Naive thymus-derived CD4-positive, alpha-beta T cell (primary cell): ENCODE results near the gene PRAMEF12. TPM values are rescaled to one million over a fixed set of nuclear protein-coding genes. Genes with fewer than 3 reads are reported as not detected.
"Not testable (repeated sequence)": the region's sequence is repeated elsewhere in the genome, so short reads cannot be mapped to it uniquely, and the experiment has no call there.

Source experiments
- ATAC-seq: fragments of 150-1000 bp; cut with Tn5 transposase; 2 replicates; pipeline ENCODE4 v1.10.0; 2021; ENCODE audit warnings: mild to moderate bottlenecking, moderate library complexity
- CTCF ChIA-PET: fragments of 350-600 bp; sonication (Branson Sonifier 250); formaldehyde crosslinking; loops from one replicate; lab custom pipeline; 2021; ENCODE audit warnings: antibody characterized with exemption; lab: Charles Lee
- POLR2A ChIA-PET: fragments of 350-600 bp; sonication (Branson Sonifier 250); formaldehyde crosslinking; loops from one replicate; lab custom pipeline; 2021; ENCODE audit warnings: antibody characterized with exemption, inconsistent platforms; lab: Charles Lee
- DNase-seq, 9 donors: peaks; one replicate each; pipeline versions ENCODE4 v3.0.0 to v3.0.0-alpha.2; 2020 to 2022; ENCODE audit warnings: mixed read lengths in 1 of 9
- H3K27ac ChIP-seq: one replicate; pipeline ENCODE4 v1.7.0; 2013; ENCODE audit warnings: mild to moderate bottlenecking, low read depth, low read length, moderate library complexity
- H3K27me3 ChIP-seq, 2 donors: one replicate each; pipeline ENCODE4 v1.7.0; 2013; ENCODE audit warnings: low read length in 2 of 2, mild to moderate bottlenecking in 2 of 2, moderate library complexity in 2 of 2; ENCODE audit not compliant: control insufficient read depth in 2 of 2, insufficient read depth in 2 of 2
- H3K36me3 ChIP-seq, 3 experiments: 1 replicate in 2 of 3; 2 replicates in 1 of 3; pipeline ENCODE4 v1.7.0; 2013; ENCODE audit warnings: low read length in 3 of 3, mild to moderate bottlenecking in 3 of 3, moderate library complexity in 1 of 3; ENCODE audit not compliant: insufficient read depth in 3 of 3, control insufficient read depth in 2 of 3
- H3K4me1 ChIP-seq, 2 donors: one replicate each; pipeline ENCODE4 v1.7.0; 2013; ENCODE audit warnings: low read length in 2 of 2, mild to moderate bottlenecking in 2 of 2, moderate library complexity in 1 of 2; ENCODE audit not compliant: control insufficient read depth in 2 of 2, insufficient read depth in 2 of 2
- H3K4me3 ChIP-seq: 2 replicates; pipeline ENCODE4 v1.7.0; 2013; ENCODE audit warnings: mild to moderate bottlenecking, low read length
- H3K9me3 ChIP-seq, 3 experiments: 1 replicate in 2 of 3; 2 replicates in 1 of 3; pipeline ENCODE4 v1.7.0; 2013; ENCODE audit warnings: low read length in 3 of 3; ENCODE audit not compliant: control insufficient read depth in 2 of 3
- H3K27ac Mint-ChIP-seq, 9 donors: one replicate each; pipeline ENCODE4 v1.8.0; 2020 to 2022; ENCODE audit warnings: mixed read lengths in 9 of 9, mild to moderate bottlenecking in 8 of 9, moderate library complexity in 5 of 9, inconsistent platforms in 2 of 9
- H3K27me3 Mint-ChIP-seq, 5 donors: one replicate each; pipeline ENCODE4 v1.8.0; 2021 to 2022; ENCODE audit warnings: mixed read lengths in 5 of 5, mild to moderate bottlenecking in 1 of 5
- H3K36me3 Mint-ChIP-seq, 5 donors: one replicate each; pipeline ENCODE4 v1.8.0; 2020 to 2022; ENCODE audit warnings: mixed read lengths in 5 of 5, mild to moderate bottlenecking in 3 of 5, inconsistent platforms in 1 of 5
- H3K4me1 Mint-ChIP-seq, 7 donors: one replicate each; pipeline ENCODE4 v1.8.0; 2020 to 2022; ENCODE audit warnings: mixed read lengths in 7 of 7, mild to moderate bottlenecking in 3 of 7, inconsistent platforms in 1 of 7
- H3K4me3 Mint-ChIP-seq, 10 donors: one replicate each; pipeline ENCODE4 v1.8.0; 2020 to 2022; ENCODE audit warnings: mild to moderate bottlenecking in 10 of 10, mixed read lengths in 10 of 10, moderate library complexity in 6 of 10, inconsistent platforms in 2 of 10
- H3K9me3 Mint-ChIP-seq, 11 donors: one replicate each; pipeline ENCODE4 v1.8.0; 2020 to 2022; ENCODE audit warnings: mixed read lengths in 11 of 11, mild to moderate bottlenecking in 4 of 11, inconsistent platforms in 1 of 11, moderate library complexity in 1 of 11
- intact Hi-C, 2 donors: fragments of 100-400 bp; cut with micrococcal nuclease; formaldehyde crosslinking; loops; one replicate each; pipeline ENCODE4 v1.15.1; 2023
- polyA plus RNA-seq, 2 donors: library from polyadenylated mRNA; unstranded; fragments of 300-500 nt; fragmentation: Illumina TruSeq; gene quantifications; one replicate each; pipeline ENCODE4 v1.2.3, GENCODE V29; 2021
- total RNA-seq, 6 experiments: library from RNA in 5 of 6; stranded (reverse) in 5 of 6; gene quantifications; 1 replicate in 5 of 6; 2 replicates in 1 of 6; pipeline ENCODE4 v1.2.3 and lab custom pipeline; 2021 to 2026

Gene PRAMEF12
- total and polyA plus RNA-seq, 7 experiments from 2014 or later = not detected

DNA sequence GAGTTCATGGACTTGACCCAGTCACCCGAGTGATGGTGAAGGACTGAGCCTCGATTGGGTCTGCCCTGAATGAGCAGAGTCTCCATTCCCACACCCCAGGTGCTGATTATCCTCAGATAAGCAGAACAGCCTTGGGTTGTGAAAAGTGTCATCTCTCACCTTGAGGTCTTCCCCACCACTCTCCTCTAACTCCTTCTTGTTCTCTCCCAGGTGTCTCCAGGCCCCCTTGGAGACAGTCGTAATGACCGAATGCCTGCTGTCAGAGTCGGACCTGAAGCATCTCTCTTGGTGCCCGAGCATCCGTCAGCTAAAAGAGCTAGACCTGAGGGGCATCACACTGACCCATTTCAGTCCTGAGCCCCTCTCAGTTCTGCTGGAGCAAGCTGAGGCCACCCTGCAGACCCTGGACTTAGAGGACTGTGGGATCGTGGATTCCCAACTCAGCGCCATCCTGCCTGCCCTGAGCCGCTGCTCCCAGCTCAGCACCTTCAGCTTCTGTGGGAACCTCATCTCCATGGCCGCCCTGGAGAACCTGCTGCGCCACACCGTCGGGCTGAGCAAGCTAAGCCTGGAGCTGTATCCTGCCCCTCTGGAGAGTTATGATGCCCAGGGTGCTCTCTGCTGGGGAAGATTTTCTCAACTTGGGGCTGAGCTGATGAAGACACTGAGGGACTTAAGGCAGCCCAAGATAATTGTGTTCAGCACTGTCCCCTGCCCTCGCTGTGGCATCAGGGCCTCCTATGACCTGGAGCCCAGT is 3.4 kb downstream of the PRAMEF12 start:
- H3K27me3 ChIP-seq = no peaks in the 10 kb centered on the region
- H3K4me1 ChIP-seq = no peaks in the 10 kb centered on the region
- POLR2A ChIA-PET = no interaction called here
- H3K4me1 Mint-ChIP-seq = no peaks in the 10 kb centered on the region
- H3K27me3 Mint-ChIP-seq = peaks cover 2 to 29% (median 25%) of the 10 kb centered on the region in 5 donors
- H3K27ac ChIP-seq = no peak overlapping the region
- H3K27ac Mint-ChIP-seq = no peak overlapping the region
- H3K4me3 ChIP-seq = no peak overlapping the region
- no peaks in the 10 kb centered on the region for H3K36me3 ChIP-seq
- H3K36me3 Mint-ChIP-seq = no peaks in the 10 kb centered on the region
- CTCF ChIA-PET = no interaction called here
- peaks cover 0 to 4% (median 0%) of the 10 kb centered on the region in 11 donors for H3K9me3 Mint-ChIP-seq
- H3K4me3 Mint-ChIP-seq = no peak overlapping the region
- intact Hi-C loops = no loop called here
- H3K9me3 ChIP-seq = no peaks in the 10 kb centered on the region
- no peak for DNase-seq
- ATAC-seq = no peak

DNA sequence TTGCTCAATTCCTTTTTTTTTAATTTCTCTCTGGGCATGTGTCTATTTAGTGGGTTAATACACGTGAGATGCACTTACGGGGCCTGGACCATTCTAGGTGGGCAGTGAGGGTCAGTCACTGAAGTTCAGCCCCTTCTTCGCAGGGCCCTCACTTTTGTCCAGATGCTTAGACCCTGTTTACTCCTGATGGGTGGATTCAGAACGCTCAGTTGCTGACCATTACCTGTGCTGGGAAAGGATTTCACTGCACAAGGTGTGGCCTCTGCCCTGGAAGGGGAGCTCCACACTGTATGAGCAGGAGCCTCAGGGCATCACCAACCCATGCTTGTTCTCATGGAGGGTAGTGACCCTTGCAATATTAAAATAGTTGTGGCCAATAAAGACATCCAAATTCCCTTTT is 4.5 kb downstream of the PRAMEF12 start:
- Histone ChIP-seq H3K9me3 (no peaks in the 10 kb centered on the region), H3K36me3 (no peaks in the 10 kb centered on the region), H3K4me3 (no peak overlapping the region), H3K27ac (no peak overlapping the region), H3K27me3 (no peaks in the 10 kb centered on the region), H3K4me1 (no peaks in the 10 kb centered on the region)
- Mint-ChIP-seq H3K9me3 (peaks cover 0 to 9% (median 0%) of the 10 kb centered on the region in 11 donors), H3K27ac (no peak overlapping the region), H3K4me1 (no peaks in the 10 kb centered on the region), H3K36me3 (no peaks in the 10 kb centered on the region), H3K4me3 (no peak overlapping the region), H3K27me3 (peaks cover 2 to 26% (median 21%) of the 10 kb centered on the region in 5 donors)
- ATAC-seq (no peak), DNase-seq (no peak)
- CTCF ChIA-PET = no interaction called here
- POLR2A ChIA-PET = no interaction called here
- intact Hi-C loops = no loop called here

DNA sequence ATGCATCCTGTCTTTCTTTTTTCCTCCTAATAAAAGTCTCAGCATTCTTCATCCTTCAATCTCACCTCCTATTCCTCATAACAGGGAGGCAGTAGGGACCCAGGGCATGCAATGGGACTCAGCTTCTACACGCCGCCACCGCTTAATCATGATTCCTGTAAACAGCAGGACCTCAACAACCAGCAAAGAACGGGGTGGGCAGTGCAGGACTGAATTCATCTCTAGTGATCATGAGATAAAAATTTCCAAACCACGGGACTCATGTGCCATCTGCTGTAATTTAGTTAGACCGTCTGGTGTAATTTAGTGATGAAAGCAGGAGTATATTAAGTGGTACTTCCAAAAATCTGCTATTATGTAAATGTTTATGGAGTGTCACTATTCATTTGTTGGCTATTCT is 5.4 kb downstream of the PRAMEF12 start:
- CTCF ChIA-PET = no interaction called here
- ATAC-seq = no peak
- Histone ChIP-seq H3K4me1 (no peaks in the 10 kb centered on the region), H3K4me3 (no peak overlapping the region), H3K27ac (no peak overlapping the region), H3K27me3 (no peaks in the 10 kb centered on the region), H3K9me3 (peaks cover 0 to 4% (median 0%) of the 10 kb centered on the region in 3 experiments), H3K36me3 (no peaks in the 10 kb centered on the region)
- peaks cover 0 to 17% (median 5%) of the 10 kb centered on the region in 11 donors for H3K9me3 Mint-ChIP-seq
- peaks cover 0 to 4% (median 0%) of the 10 kb centered on the region in 5 donors for H3K36me3 Mint-ChIP-seq
- H3K4me3 Mint-ChIP-seq = no peak overlapping the region
- no peak overlapping the region for H3K27ac Mint-ChIP-seq
- H3K4me1 Mint-ChIP-seq = no peaks in the 10 kb centered on the region
- intact Hi-C loops = no loop called here
- POLR2A ChIA-PET = no interaction called here
- H3K27me3 Mint-ChIP-seq = peaks cover 2 to 24% (median 20%) of the 10 kb centered on the region in 5 donors
- no peak for DNase-seq

DNA sequence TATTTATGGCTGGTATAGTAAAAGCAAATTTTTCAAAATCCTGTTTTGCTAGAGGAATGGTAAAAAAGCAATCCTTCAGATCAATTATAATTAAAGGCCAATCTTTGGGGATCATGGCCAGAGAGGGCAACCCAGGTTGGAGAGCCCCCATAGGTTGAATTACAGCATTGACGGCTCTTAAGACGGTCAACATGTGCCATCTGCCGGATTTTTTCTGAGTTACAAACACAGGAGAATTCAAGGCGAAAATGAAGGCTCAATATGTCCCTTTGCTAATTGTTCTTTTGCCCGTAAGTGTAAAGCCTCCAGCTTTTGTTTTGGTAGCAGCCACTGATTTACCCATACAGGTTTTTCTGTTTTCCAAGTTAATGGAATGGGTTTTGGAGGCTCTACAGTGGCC is 8.0 kb downstream of the PRAMEF12 start:
- H3K27me3 ChIP-seq, H3K4me1 ChIP-seq, H3K4me3 Mint-ChIP-seq, H3K36me3 ChIP-seq, DNase-seq, H3K27ac Mint-ChIP-seq, H3K27ac ChIP-seq, CTCF ChIA-PET, POLR2A ChIA-PET, H3K4me1 Mint-ChIP-seq, ATAC-seq, H3K4me3 ChIP-seq, intact Hi-C loops: not testable (repeated sequence)
- peaks cover 0 to 42% (median 16%) of the 10 kb centered on the region in 11 donors for H3K9me3 Mint-ChIP-seq
- H3K36me3 Mint-ChIP-seq = peaks cover 0 to 10% (median 0%) of the 10 kb centered on the region in 5 donors
- peaks cover 0 to 15% (median 0%) of the 10 kb centered on the region in 3 experiments for H3K9me3 ChIP-seq
- H3K27me3 Mint-ChIP-seq = peaks cover 2 to 20% (median 17%) of the 10 kb centered on the region in 5 donors

DNA sequence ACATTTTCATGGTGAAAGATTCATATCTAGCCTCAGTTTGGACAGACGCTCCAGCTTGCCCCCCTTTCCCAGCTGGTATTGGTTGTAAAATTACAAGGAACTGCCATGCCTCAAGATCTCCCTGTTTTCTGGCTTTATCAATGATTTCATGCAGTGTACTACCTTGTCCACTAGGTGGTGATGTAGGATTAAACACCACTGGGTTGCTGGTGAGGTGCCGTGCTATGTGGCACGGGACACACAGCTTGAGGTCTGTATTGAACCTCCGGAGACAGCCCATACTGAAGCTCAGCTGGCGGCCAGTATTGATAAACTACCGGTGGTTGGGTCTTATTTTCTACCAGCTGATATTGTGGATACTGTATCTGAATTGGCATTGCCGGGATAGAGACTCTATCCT is 10.2 kb downstream of the PRAMEF12 start:
- POLR2A ChIA-PET, H3K27ac ChIP-seq, DNase-seq, H3K27ac Mint-ChIP-seq, H3K4me3 Mint-ChIP-seq, ATAC-seq, H3K4me1 Mint-ChIP-seq, CTCF ChIA-PET, H3K36me3 ChIP-seq, intact Hi-C loops, H3K4me1 ChIP-seq, H3K27me3 ChIP-seq, H3K4me3 ChIP-seq: not testable (repeated sequence)
- Mint-ChIP-seq H3K36me3 (peaks cover 0 to 10% (median 0%) of the 10 kb centered on the region in 5 donors), H3K9me3 (peaks cover 0 to 54% (median 21%) of the 10 kb centered on the region in 11 donors), H3K27me3 (peaks cover 0 to 12% (median 5%) of the 10 kb centered on the region in 5 donors)
- H3K9me3 ChIP-seq = peaks cover 0 to 15% (median 0%) of the 10 kb centered on the region in 3 experiments

DNA sequence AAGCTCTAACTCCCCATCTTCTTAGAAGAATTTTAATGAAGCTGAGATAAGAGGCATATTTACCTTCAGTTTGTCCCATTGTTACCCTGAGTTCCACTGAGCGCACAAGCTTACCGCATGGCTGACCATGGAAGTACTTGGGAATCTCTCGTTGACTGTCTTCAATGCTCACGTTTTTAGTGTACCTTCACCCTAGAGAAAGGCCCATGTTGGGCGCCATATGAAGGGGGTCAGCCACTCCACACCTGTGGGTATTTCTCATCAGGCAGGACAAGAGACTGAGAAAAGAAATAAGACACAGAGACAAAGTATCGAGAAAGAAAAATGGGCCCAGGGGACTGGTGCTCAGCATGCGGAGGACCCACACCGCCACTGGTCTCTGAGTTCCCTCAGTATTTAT is 11.2 kb downstream of the PRAMEF12 start:
- H3K27ac ChIP-seq, H3K27me3 ChIP-seq, CTCF ChIA-PET, H3K27ac Mint-ChIP-seq, H3K4me1 ChIP-seq, H3K4me3 Mint-ChIP-seq, DNase-seq, ATAC-seq, H3K27me3 Mint-ChIP-seq, H3K4me3 ChIP-seq, H3K36me3 ChIP-seq, POLR2A ChIA-PET, intact Hi-C loops, H3K4me1 Mint-ChIP-seq: not testable (repeated sequence)
- Mint-ChIP-seq H3K9me3 (peaks cover 0 to 55% (median 21%) of the 10 kb centered on the region in 11 donors), H3K36me3 (peaks cover 0 to 10% (median 0%) of the 10 kb centered on the region in 5 donors)
- peaks cover 0 to 15% (median 0%) of the 10 kb centered on the region in 3 experiments for H3K9me3 ChIP-seq

DNA sequence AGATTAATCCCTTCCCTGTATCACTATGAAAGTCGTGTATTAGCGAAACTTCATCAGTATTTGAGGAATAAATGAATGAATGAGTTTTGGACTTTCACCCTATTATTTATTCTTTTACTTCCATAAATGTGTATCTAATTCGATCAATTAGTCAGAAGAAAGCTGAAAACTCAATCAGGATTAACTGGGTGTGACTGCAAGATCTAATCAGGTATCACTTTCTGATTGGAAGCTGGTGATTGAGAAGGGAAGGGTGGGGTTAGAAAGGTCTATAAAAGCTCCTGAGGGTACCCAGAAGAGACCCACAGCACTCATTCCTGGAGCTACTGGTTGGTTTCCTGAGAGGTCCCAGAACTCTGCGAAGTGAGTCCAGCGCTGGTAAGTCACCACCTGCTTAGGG is 17.6 kb downstream of the PRAMEF12 start, which contains the start of gene PRAMEF1:
TSS of gene PRAMEF1 (plus strand) at position 301 of the 400 bp plus-strand sequence. CDS start 1,831 bp downstream, outside the sequence.
- H3K4me3 Mint-ChIP-seq, DNase-seq, POLR2A ChIA-PET, CTCF ChIA-PET, intact Hi-C loops, H3K4me1 Mint-ChIP-seq, ATAC-seq, H3K27ac Mint-ChIP-seq, H3K27me3 ChIP-seq, H3K27me3 Mint-ChIP-seq, H3K36me3 ChIP-seq, H3K27ac ChIP-seq, H3K36me3 Mint-ChIP-seq, H3K4me1 ChIP-seq, H3K4me3 ChIP-seq, H3K9me3 ChIP-seq: not testable (repeated sequence)
- peaks cover 0 to 15% (median 4%) of the 10 kb centered on the region in 11 donors for H3K9me3 Mint-ChIP-seq
